GM06990 (cell line): Measurements from ENCODE around the gene SNCAIP.

ENCODE experiments used
- DNase-seq: peaks from one replicate; pipeline ENCODE4 v3.0.0-alpha.2; 2011; ENCODE audit not compliant: insufficient read length; ENCODE audit errors: extremely low read depth
- H3K27me3 ChIP-seq: replicated peaks from 2 replicates; pipeline ENCODE4 v1.6.0; 2011; ENCODE audit warnings: low read length; ENCODE audit not compliant: control insufficient read depth, insufficient read depth
- H3K36me3 ChIP-seq: 2 replicates; pipeline ENCODE4 v1.5.1; 2011; ENCODE audit warnings: low read length; ENCODE audit not compliant: control insufficient read depth, insufficient read depth
- H3K4me3 ChIP-seq: replicated peaks from 2 replicates; pipeline ENCODE4 v1.5.1; 2011; ENCODE audit warnings: low read depth, mild to moderate bottlenecking, control low read depth, low read length
- CTCF ChIP-seq: IDR thresholded peaks from 2 replicates; pipeline ENCODE4 v1.5.1; 2011; ENCODE audit warnings: low read length, control low read depth, mild to moderate bottlenecking, inconsistent platforms; ENCODE audit not compliant: insufficient read depth, poor library complexity, severe bottlenecking

SNCAIP gene

GRCh38 chr5:122398016-122398415 is 86.0 kb downstream of the SNCAIP start:
- TF ChIP-seq CTCF, result no peak
- no peak for DNase-seq

DNA sequence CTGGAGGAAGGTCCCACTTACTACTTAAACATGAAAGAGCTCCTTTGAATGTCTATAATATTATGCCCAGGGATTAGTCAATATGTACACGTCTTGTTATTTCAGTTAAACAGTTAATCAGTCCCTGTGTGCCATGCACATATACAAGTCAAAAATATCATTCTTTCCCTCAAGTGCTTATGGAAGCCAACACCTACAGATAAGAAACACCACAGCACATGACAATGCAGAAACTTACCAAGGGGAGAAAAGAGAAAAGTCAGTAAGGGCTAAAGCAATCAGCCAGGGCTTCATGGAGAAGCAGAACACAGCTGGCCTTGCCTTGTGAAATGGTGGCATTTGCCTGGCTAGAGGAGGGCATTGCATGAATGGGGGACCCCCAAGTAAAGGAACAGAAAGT is 88.3 kb downstream of the SNCAIP start:
- DNase-seq, result no peak
- no peak overlapping the region for H3K4me3 ChIP-seq
- no peaks in the 10 kb centered on the region for H3K27me3 ChIP-seq
- no peak for TF ChIP-seq CTCF
- no peaks in the 10 kb centered on the region for H3K36me3 ChIP-seq

More at GRCh38 chr5:122398016-122398415, 86.0 kb downstream of the SNCAIP start:
- H3K36me3 ChIP-seq, result no peaks in the 10 kb centered on the region
- no peaks in the 10 kb centered on the region for H3K27me3 ChIP-seq
- no peak overlapping the region for H3K4me3 ChIP-seq

DNA sequence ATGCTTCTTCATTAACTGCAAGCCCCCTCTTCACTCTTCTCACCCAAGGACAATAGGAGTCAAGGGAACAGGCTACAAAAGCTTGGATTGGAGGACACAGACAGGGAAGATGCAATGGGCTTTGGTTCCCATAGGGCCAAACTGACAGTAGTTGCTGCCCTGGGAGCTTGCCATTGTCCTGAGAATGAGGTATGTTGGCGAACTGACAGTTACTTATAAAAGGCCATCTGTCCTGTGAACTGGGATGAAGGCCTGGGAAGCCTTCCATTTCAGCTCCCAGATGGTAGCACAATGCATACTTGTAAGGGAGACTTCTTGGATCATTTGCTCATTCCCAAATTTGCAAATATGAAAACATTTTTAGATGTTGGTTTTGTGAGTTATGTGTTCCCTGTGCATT is 88.9 kb downstream of the SNCAIP start:
- no peak for TF ChIP-seq CTCF
- Histone ChIP-seq H3K4me3 (no peak overlapping the region), H3K36me3 (no peaks in the 10 kb centered on the region), H3K27me3 (no peaks in the 10 kb centered on the region)
- DNase-seq, result no peak

DNA sequence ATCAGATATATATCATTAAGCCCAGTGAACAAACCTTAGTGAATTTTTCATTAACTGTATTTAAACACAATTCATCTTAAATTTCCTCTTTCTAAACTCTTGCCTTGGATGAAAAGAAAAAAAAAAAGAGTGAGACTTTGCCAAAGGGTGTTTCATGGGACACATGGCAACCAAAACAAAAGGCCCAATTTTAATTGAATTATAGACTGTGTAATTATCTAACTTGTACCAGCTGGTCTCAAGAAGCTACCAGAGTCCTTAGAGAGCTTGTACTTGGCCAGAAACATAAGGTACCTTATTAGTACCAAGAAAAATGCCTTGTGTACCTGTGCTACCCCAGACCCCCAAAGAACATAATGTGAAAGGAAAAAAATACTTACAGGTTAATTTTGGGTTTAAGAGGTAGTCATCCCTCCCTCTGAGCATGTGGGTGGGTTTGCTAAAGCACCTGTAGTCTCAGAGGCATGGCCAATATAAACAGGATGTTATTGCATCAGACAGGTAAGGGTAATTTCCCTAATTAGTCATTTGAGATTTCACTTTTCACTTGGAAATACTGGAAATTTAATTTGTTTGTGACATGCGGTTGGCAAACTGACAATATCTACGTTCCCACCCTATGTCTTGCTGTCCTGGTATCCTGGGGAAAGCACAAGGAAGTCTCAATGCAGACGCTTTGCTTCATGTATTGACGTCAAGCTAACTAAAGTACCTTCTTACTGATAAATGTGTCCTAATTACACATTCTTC is 90.1 kb downstream of the SNCAIP start:
- DNase-seq, result no peak
- Histone ChIP-seq H3K36me3 (no peaks in the 10 kb centered on the region), H3K4me3 (no peak overlapping the region), H3K27me3 (no peaks in the 10 kb centered on the region)
- TF ChIP-seq CTCF, result no peak

DNA sequence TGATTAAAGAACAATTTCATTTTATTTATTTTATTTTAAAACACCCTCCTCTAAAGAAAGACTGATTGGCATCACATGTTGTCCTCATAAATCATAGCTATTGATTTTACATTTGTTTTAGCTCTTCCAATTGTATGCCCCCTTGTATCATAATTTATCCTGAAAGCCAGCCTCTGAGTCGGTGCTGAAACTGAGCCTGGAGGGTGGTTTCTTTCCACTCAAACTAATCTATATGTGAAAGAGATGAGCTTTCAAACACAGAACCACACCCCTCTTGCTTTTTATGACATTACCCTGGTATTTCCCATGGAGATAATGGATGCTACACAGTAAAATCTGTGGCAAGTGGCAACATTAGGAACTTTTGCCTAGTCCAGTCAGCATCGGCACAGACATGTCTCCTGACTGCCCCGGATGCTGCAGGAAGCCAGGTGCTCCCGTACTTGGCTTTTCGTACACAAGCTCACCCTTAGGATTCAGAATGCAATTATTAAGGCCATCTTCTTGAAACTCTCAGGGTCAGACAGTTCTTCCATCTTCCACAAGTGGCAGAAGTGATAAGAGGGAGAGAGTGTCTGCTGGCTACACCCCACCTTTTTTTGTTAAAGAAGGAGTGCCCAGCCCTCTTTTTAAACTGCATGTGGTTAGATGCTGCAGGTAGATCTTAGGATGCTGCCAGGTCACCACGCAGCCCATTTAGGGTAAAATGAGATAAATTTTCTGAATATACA is 91.1 kb downstream of the SNCAIP start:
- H3K4me3 ChIP-seq, result no peak overlapping the region
- DNase-seq, result no peak
- no peak for TF ChIP-seq CTCF
- no peaks in the 10 kb centered on the region for H3K36me3 ChIP-seq
- no peaks in the 10 kb centered on the region for H3K27me3 ChIP-seq
